ES-I3 (cell line): Measurements from ENCODE around the gene SLC1A2.

ENCODE experiments used
- H3K36me3 ChIP-seq: 2 replicates; pipeline ENCODE4 v1.6.1; 2013; ENCODE audit warnings: mild to moderate bottlenecking, low read length, control low read depth, moderate library complexity; ENCODE audit not compliant: insufficient read depth
- H3K4me1 ChIP-seq: 2 replicates; pipeline ENCODE4 v1.6.1; 2013; ENCODE audit warnings: mild to moderate bottlenecking, control low read depth, low read length; ENCODE audit not compliant: insufficient read depth
- H3K9ac ChIP-seq: 2 replicates; pipeline ENCODE4 v1.6.1; 2013; ENCODE audit warnings: low read depth, mild to moderate bottlenecking, low read length, moderate library complexity
- H3K9me3 ChIP-seq: 2 replicates; pipeline ENCODE4 v1.6.1; 2013; ENCODE audit warnings: mild to moderate bottlenecking, low read length, moderate library complexity; ENCODE audit not compliant: control insufficient read depth, insufficient read depth

SLC1A2 gene

GRCh38 chr11:35359321-35360054 is 59.9 kb downstream of the SLC1A2 start:
- Histone ChIP-seq H3K36me3 (no peaks in the 10 kb centered on the region), H3K9ac (no peak overlapping the region), H3K9me3 (no peaks in the 10 kb centered on the region), H3K4me1 (peaks cover 4% of the 10 kb centered on the region; the same call in 1 of the 2 replicates)

- Histone ChIP-seq H3K4me1 (no peaks in the 10 kb centered on the region), H3K9ac (no peak overlapping the region), H3K36me3 (no peaks in the 10 kb centered on the region), H3K9me3 (no peaks in the 10 kb centered on the region)
These were observed 61.0 kb downstream of the SLC1A2 start for GRCh38 chr11:35358391-35358790.

GRCh38 chr11:35357923-35358322 is 61.4 kb downstream of the SLC1A2 start:
- H3K4me1 ChIP-seq, result no peaks in the 10 kb centered on the region

GRCh38 chr11:35355102-35355749 is 64.1 kb downstream of the SLC1A2 start:
- Histone ChIP-seq H3K9ac (no peak overlapping the region), H3K9me3 (no peaks in the 10 kb centered on the region), H3K36me3 (no peaks in the 10 kb centered on the region), H3K4me1 (no peaks in the 10 kb centered on the region)

More at GRCh38 chr11:35357923-35358322, 61.4 kb downstream of the SLC1A2 start:
- Histone ChIP-seq H3K9me3 (no peaks in the 10 kb centered on the region), H3K9ac (no peak overlapping the region), H3K36me3 (no peaks in the 10 kb centered on the region)

GRCh38 chr11:35354644-35355043 is 64.7 kb downstream of the SLC1A2 start:
- Histone ChIP-seq H3K9ac (no peak overlapping the region), H3K9me3 (no peaks in the 10 kb centered on the region), H3K4me1 (no peaks in the 10 kb centered on the region), H3K36me3 (no peaks in the 10 kb centered on the region)

GRCh38 chr11:35352077-35352888 is 67.1 kb downstream of the SLC1A2 start:
- Histone ChIP-seq H3K4me1 (0 out of 2 replicates have a peak, but pooled peaks cover 3% of the 10 kb centered on the region), H3K9me3 (no peaks in the 10 kb centered on the region), H3K36me3 (no peaks in the 10 kb centered on the region), H3K9ac (no peak overlapping the region)

- no peaks in the 10 kb centered on the region for H3K36me3 ChIP-seq
- no peak overlapping the region for H3K9ac ChIP-seq
- H3K4me1 ChIP-seq, result 0 out of 2 replicates have a peak, but pooled peaks cover 3% of the 10 kb centered on the region
- no peaks in the 10 kb centered on the region for H3K9me3 ChIP-seq
These were observed 69.5 kb downstream of the SLC1A2 start for GRCh38 chr11:35349897-35350296.

GRCh38 chr11:35348898-35349687 is 70.3 kb downstream of the SLC1A2 start:
- Histone ChIP-seq H3K9ac (no peak overlapping the region), H3K9me3 (no peaks in the 10 kb centered on the region), H3K4me1 (0 out of 2 replicates have a peak, but pooled peaks cover 3% of the 10 kb centered on the region), H3K36me3 (no peaks in the 10 kb centered on the region)

- H3K36me3 ChIP-seq, result no peaks in the 10 kb centered on the region
- 0 out of 2 replicates have a peak, but pooled peaks cover 3% of the 10 kb centered on the region for H3K4me1 ChIP-seq
- H3K9ac ChIP-seq, result no peak overlapping the region
- H3K9me3 ChIP-seq, result no peaks in the 10 kb centered on the region
These were observed 71.4 kb downstream of the SLC1A2 start for GRCh38 chr11:35347921-35348331.

GRCh38 chr11:35347173-35347878 is 72.0 kb downstream of the SLC1A2 start:
- Histone ChIP-seq H3K9me3 (no peaks in the 10 kb centered on the region), H3K9ac (no peak overlapping the region), H3K36me3 (no peaks in the 10 kb centered on the region)

GRCh38 chr11:35346472-35347156 is 72.7 kb downstream of the SLC1A2 start:
- Histone ChIP-seq H3K9ac (no peak overlapping the region), H3K4me1 (0 out of 2 replicates have a peak, but pooled peaks cover 3% of the 10 kb centered on the region), H3K36me3 (no peaks in the 10 kb centered on the region), H3K9me3 (no peaks in the 10 kb centered on the region)

More at GRCh38 chr11:35347173-35347878, 72.0 kb downstream of the SLC1A2 start:
- 0 out of 2 replicates have a peak, but pooled peaks cover 3% of the 10 kb centered on the region for H3K4me1 ChIP-seq

- H3K4me1 ChIP-seq, result 0 out of 2 replicates have a peak, but pooled peaks cover 3% of the 10 kb centered on the region
- no peaks in the 10 kb centered on the region for H3K36me3 ChIP-seq
- H3K9me3 ChIP-seq, result no peaks in the 10 kb centered on the region
- no peak overlapping the region for H3K9ac ChIP-seq
These were observed 74.4 kb downstream of the SLC1A2 start for GRCh38 chr11:35344681-35345574.
